ENCODE data around the gene LRRC8E. TPM values are rescaled to one million over a fixed set of nuclear protein-coding genes. Genes with fewer than 3 reads are reported as not detected.

Gene LRRC8E
- total and polyA plus RNA-seq, 4 donors, result 1.8 to 3.3 (median 2.4) TPM; not detected in 1

DNA sequence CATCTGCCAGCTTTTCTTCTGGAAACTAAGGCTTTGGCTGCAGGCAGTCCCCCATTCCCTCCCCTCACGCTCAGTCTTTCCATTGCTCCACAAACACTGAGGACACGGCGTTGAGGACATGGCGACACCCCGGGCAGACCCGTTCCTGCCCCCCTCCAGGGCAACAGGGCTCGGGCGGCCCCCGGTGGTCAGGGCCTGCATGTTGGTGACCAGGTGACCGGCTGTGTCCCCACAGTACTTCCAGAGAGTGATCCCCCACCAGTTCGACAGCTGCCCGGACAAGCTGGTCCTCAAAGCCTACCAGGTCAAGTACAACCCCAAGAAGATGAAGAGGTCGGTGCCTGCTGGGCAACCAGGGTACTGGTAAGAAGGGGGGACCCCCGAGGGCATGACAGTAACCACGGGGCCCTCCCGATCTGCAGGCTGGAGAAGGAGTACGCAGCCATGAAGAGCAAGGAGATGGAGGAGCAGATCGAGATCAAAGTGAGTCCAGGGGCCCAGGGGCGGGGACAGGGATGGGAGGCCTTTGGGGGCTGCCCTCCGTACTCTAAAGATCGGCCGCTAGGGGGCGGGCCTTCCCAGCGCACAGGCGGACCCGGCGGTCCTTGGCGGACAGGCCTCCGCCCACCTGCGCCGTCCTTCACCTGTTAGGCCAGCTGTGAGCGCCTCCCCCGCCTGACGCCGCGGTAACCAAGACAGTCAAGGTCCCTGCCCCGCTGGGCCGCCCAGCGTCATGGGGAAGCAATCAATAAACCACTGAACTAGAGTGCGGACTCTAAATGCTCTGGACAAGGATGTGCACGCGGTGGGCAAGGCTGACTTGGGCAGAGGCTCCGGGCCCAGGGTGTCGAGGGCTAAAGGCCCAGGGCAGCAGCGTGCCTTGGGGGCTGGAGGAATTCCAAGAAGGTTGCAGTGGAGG lies 35.2 kb upstream of the LRRC8E start:
- peak; percentile 92 to 94 for TF ChIP-seq RAD21 (IDR thresholded peaks at IDR 0.05)
- peak; percentile 92 to 97 for TF ChIP-seq EGR1 (IDR thresholded peaks at IDR 0.05; ENCODE audit: low read depth in 2 of 2)
- TF ChIP-seq TAF1 (conservative IDR thresholded peaks at IDR 0.05), result no peak
- TF ChIP-seq, protein P1, sequence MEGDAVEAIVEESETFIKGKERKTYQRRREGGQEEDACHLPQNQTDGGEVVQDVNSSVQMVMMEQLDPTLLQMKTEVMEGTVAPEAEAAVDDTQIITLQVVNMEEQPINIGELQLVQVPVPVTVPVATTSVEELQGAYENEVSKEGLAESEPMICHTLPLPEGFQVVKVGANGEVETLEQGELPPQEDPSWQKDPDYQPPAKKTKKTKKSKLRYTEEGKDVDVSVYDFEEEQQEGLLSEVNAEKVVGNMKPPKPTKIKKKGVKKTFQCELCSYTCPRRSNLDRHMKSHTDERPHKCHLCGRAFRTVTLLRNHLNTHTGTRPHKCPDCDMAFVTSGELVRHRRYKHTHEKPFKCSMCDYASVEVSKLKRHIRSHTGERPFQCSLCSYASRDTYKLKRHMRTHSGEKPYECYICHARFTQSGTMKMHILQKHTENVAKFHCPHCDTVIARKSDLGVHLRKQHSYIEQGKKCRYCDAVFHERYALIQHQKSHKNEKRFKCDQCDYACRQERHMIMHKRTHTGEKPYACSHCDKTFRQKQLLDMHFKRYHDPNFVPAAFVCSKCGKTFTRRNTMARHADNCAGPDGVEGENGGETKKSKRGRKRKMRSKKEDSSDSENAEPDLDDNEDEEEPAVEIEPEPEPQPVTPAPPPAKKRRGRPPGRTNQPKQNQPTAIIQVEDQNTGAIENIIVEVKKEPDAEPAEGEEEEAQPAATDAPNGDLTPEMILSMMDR (IDR thresholded peaks at IDR 0.05; ENCODE audit: low read depth, low read length, missing input control), result peak; percentile 79
- TF ChIP-seq FOXA2 (IDR thresholded peaks at IDR 0.05), result peak; percentile 30
- TF ChIP-seq, protein P2, sequence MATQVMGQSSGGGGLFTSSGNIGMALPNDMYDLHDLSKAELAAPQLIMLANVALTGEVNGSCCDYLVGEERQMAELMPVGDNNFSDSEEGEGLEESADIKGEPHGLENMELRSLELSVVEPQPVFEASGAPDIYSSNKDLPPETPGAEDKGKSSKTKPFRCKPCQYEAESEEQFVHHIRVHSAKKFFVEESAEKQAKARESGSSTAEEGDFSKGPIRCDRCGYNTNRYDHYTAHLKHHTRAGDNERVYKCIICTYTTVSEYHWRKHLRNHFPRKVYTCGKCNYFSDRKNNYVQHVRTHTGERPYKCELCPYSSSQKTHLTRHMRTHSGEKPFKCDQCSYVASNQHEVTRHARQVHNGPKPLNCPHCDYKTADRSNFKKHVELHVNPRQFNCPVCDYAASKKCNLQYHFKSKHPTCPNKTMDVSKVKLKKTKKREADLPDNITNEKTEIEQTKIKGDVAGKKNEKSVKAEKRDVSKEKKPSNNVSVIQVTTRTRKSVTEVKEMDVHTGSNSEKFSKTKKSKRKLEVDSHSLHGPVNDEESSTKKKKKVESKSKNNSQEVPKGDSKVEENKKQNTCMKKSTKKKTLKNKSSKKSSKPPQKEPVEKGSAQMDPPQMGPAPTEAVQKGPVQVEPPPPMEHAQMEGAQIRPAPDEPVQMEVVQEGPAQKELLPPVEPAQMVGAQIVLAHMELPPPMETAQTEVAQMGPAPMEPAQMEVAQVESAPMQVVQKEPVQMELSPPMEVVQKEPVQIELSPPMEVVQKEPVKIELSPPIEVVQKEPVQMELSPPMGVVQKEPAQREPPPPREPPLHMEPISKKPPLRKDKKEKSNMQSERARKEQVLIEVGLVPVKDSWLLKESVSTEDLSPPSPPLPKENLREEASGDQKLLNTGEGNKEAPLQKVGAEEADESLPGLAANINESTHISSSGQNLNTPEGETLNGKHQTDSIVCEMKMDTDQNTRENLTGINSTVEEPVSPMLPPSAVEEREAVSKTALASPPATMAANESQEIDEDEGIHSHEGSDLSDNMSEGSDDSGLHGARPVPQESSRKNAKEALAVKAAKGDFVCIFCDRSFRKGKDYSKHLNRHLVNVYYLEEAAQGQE (IDR thresholded peaks at IDR 0.05), result peak; percentile 35
- TF ChIP-seq YY1 (IDR thresholded peaks at IDR 0.05), result peak; percentile 74
- peak; percentile 71 for TF ChIP-seq SP1 (IDR thresholded peaks at IDR 0.05)
- TF ChIP-seq GABPA (IDR thresholded peaks at IDR 0.05 in 1 of 2, conservative IDR thresholded peaks at IDR 0.05 in 1 of 2), result no peak
- TF ChIP-seq HNF4A (conservative IDR thresholded peaks at IDR 0.05), result peak; percentile 67 to 68
- peak; percentile 68 to 80 for TF ChIP-seq RXRA (IDR thresholded peaks at IDR 0.05)
- peak; percentile 84 for DNase-seq (ENCODE audit: low spot score)
- Histone ChIP-seq H3K27ac (ENCODE audit: low read depth in 1 of 2, low read length in 2 of 2) (peak overlapping the region in 1 of 2 donors; percentile 44), H3K9me3 (ENCODE audit: control insufficient read depth in 4 of 4, low read length in 3 of 4) (no peaks in the 10 kb centered on the region), H3K4me3 (ENCODE audit: low read depth in 1 of 3, low read length in 3 of 3) (no peak overlapping the region), H3K27me3 (ENCODE audit: control insufficient read depth in 4 of 4, insufficient read depth in 4 of 4, low read length in 3 of 4) (no peaks in the 10 kb centered on the region), H3K36me3 (ENCODE audit: control insufficient read depth in 4 of 4, insufficient read depth in 3 of 4, low read depth in 1 of 4, low read length in 3 of 4) (no peaks in the 10 kb centered on the region), H3K4me1 (ENCODE audit: control insufficient read depth in 4 of 4, insufficient read depth in 4 of 4, low read length in 3 of 4) (peaks cover 5 to 12% (median 6%) of the 10 kb centered on the region in 4 donors), H3K9ac (ENCODE audit: low read depth in 1 of 2, low read length in 2 of 2) (no peak overlapping the region)
- WGBS, result 25% methylated on average over 45 of the region's 45 CpGs

DNA sequence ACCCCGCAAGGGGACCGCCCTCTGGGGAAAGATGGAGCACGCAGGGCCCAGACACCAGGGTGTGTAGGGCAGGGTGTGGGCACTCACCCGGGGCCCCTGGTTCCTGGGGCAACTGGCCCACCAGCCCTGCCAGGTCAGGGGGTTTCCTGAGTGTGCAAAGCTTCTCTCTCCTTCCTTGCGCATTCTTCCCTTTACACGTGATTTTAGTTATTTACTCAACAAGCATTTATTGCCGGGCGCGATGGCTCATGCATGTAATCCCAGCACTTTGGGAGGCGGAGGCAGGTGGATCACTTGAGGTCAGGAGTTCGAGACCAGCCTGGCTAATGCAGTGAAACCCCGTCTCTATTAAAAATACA lies 34.6 kb upstream of the LRRC8E start:
- no peaks in the 10 kb centered on the region for H3K36me3 ChIP-seq (ENCODE audit: control insufficient read depth in 4 of 4, insufficient read depth in 3 of 4, low read depth in 1 of 4, low read length in 3 of 4)
- no peak for DNase-seq (ENCODE audit: low spot score)
- no peaks in the 10 kb centered on the region for H3K9me3 ChIP-seq (ENCODE audit: control insufficient read depth in 4 of 4, low read length in 3 of 4)
- no peak overlapping the region for H3K9ac ChIP-seq (ENCODE audit: low read depth in 1 of 2, low read length in 2 of 2)
- H3K27ac ChIP-seq (ENCODE audit: low read depth in 1 of 2, low read length in 2 of 2), result peak overlapping the region in 1 of 2 donors; percentile 44
- no peaks in the 10 kb centered on the region for H3K27me3 ChIP-seq (ENCODE audit: control insufficient read depth in 4 of 4, insufficient read depth in 4 of 4, low read length in 3 of 4)
- WGBS, result 57% methylated on average over 12 of the region's 12 CpGs
- no peak overlapping the region for H3K4me3 ChIP-seq (ENCODE audit: low read depth in 1 of 3, low read length in 3 of 3)
- peaks cover 5 to 12% (median 6%) of the 10 kb centered on the region in 4 donors for H3K4me1 ChIP-seq (ENCODE audit: control insufficient read depth in 4 of 4, insufficient read depth in 4 of 4, low read length in 3 of 4)
- TF ChIP-seq HNF4A (conservative IDR thresholded peaks at IDR 0.05) (no peak), NR2F2 (IDR thresholded peaks at IDR 0.05) (no peak), YY1 (IDR thresholded peaks at IDR 0.05) (no peak), RXRA (IDR thresholded peaks at IDR 0.05) (no peak), JUND (IDR thresholded peaks at IDR 0.05) (no peak), HNF4G (IDR thresholded peaks at IDR 0.05) (no peak), EGR1 (IDR thresholded peaks at IDR 0.05; ENCODE audit: low read depth in 2 of 2) (no peak), TAF1 (conservative IDR thresholded peaks at IDR 0.05) (no peak), FOXA1 (IDR thresholded peaks at IDR 0.05) (no peak), SP1 (IDR thresholded peaks at IDR 0.05) (no peak), GABPA (IDR thresholded peaks at IDR 0.05 in 1 of 2, conservative IDR thresholded peaks at IDR 0.05 in 1 of 2) (no peak), FOXA2 (IDR thresholded peaks at IDR 0.05) (no peak)
- TF ChIP-seq, protein P3, sequence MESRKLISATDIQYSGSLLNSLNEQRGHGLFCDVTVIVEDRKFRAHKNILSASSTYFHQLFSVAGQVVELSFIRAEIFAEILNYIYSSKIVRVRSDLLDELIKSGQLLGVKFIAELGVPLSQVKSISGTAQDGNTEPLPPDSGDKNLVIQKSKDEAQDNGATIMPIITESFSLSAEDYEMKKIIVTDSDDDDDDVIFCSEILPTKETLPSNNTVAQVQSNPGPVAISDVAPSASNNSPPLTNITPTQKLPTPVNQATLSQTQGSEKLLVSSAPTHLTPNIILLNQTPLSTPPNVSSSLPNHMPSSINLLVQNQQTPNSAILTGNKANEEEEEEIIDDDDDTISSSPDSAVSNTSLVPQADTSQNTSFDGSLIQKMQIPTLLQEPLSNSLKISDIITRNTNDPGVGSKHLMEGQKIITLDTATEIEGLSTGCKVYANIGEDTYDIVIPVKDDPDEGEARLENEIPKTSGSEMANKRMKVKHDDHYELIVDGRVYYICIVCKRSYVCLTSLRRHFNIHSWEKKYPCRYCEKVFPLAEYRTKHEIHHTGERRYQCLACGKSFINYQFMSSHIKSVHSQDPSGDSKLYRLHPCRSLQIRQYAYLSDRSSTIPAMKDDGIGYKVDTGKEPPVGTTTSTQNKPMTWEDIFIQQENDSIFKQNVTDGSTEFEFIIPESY (IDR thresholded peaks at IDR 0.05), result no peak
- TF ChIP-seq, protein P1 (IDR thresholded peaks at IDR 0.05; ENCODE audit: low read depth, low read length, missing input control), result no peak
- TF ChIP-seq, protein P4, sequence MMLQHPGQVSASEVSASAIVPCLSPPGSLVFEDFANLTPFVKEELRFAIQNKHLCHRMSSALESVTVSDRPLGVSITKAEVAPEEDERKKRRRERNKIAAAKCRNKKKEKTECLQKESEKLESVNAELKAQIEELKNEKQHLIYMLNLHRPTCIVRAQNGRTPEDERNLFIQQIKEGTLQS (IDR thresholded peaks at IDR 0.05), result no peak
